Endodermal cell (in vitro differentiated cells): Measurements from ENCODE around the gene ETNK1. TPM values are rescaled to one million over a fixed set of nuclear protein-coding genes. Genes with fewer than 3 reads are reported as not detected.

ENCODE experiments used
- DNase-seq: peaks from one replicate; pipeline ENCODE4 v3.0.0-alpha.2; 2017
- H3K27ac ChIP-seq: 2 replicates; pipeline ENCODE4 v1.5.1; 2013; ENCODE audit warnings: mild to moderate bottlenecking, low read depth, low read length, moderate library complexity
- H3K27me3 ChIP-seq: 2 replicates; pipeline ENCODE4 v1.6.1; 2013; ENCODE audit warnings: mild to moderate bottlenecking, low read length, moderate library complexity; ENCODE audit not compliant: insufficient read depth, control insufficient read depth, poor library complexity, severe bottlenecking
- H3K36me3 ChIP-seq: 2 replicates; pipeline ENCODE4 v1.7.0; 2013; ENCODE audit warnings: mild to moderate bottlenecking, low read length, moderate library complexity; ENCODE audit not compliant: control insufficient read depth, insufficient read depth
- H3K4me1 ChIP-seq: one replicate; pipeline ENCODE4 v1.7.0; 2013; ENCODE audit warnings: low read length; ENCODE audit not compliant: control insufficient read depth, insufficient read depth
- H3K4me3 ChIP-seq: 2 replicates; pipeline ENCODE4 v1.5.1; 2013; ENCODE audit warnings: mild to moderate bottlenecking, low read length, moderate library complexity
- H3K9ac ChIP-seq: 2 replicates; pipeline ENCODE4 v1.6.1; 2013; ENCODE audit warnings: mild to moderate bottlenecking, low read length, moderate library complexity; ENCODE audit not compliant: poor library complexity, severe bottlenecking; ENCODE audit errors: extremely low read depth
- H3K9me3 ChIP-seq: 2 replicates; pipeline ENCODE4 v1.6.1; 2013; ENCODE audit warnings: mild to moderate bottlenecking, low read length, moderate library complexity; ENCODE audit not compliant: control insufficient read depth
- H3K27ac Mint-ChIP-seq: 2 replicates; pipeline ENCODE4 v1.8.0; 2020; ENCODE audit warnings: mixed read lengths
- H3K27me3 Mint-ChIP-seq: 2 replicates; pipeline ENCODE4 v1.8.0; 2021; ENCODE audit warnings: mild to moderate bottlenecking, mixed read lengths; ENCODE audit not compliant: insufficient read depth
- H3K36me3 Mint-ChIP-seq: 2 replicates; pipeline ENCODE4 v1.8.0; 2020; ENCODE audit warnings: low read depth, mixed read lengths
- H3K4me1 Mint-ChIP-seq: 2 replicates; pipeline ENCODE4 v1.8.0; 2020; ENCODE audit warnings: mixed read lengths
- H3K4me3 Mint-ChIP-seq: 2 replicates; pipeline ENCODE4 v1.8.0; 2020; ENCODE audit warnings: mild to moderate bottlenecking, moderate library complexity, mixed read lengths
- H3K9me3 Mint-ChIP-seq: 2 replicates; pipeline ENCODE4 v1.8.0; 2020; ENCODE audit warnings: mild to moderate bottlenecking, mixed read lengths
- WGBS, 2 experiments: methylation state at CpG; one replicate each; pipeline versions ENCODE4 v1.1.5 to v1.1.7; 2013; ENCODE audit warnings: missing lambda C conversion rate in 2 of 2, mixed read lengths in 1 of 2; ENCODE audit not compliant: insufficient coverage in 1 of 2, insufficient read length in 1 of 2; 5-methylcytosine and 5-hydroxymethylcytosine counted together
- total RNA-seq, 2 donors: library from RNA; stranded (reverse); fragmentation: NEBNext Ultra II Directional in 1 of 2; extraction: Animal tissue kit (Norgen Biotek cat#: 25700) in 1 of 2; gene quantifications; 2 replicates in 1 of 2; 3 replicates in 1 of 2; pipeline ENCODE4 v1.2.1, GENCODE V29; 2021
- TF ChIP-seq, protein P1 (sequence below): fragments of 200-600 bp; sonication (generic); conservative IDR thresholded peaks from 2 replicates; pipeline ENCODE4 v1.5.0; 2021; ENCODE audit warnings: antibody characterized with exemption, mild to moderate bottlenecking

ETNK1 gene
- total RNA-seq, 2 donors from 2014 or later = 84.9 to 187 TPM

DNA sequence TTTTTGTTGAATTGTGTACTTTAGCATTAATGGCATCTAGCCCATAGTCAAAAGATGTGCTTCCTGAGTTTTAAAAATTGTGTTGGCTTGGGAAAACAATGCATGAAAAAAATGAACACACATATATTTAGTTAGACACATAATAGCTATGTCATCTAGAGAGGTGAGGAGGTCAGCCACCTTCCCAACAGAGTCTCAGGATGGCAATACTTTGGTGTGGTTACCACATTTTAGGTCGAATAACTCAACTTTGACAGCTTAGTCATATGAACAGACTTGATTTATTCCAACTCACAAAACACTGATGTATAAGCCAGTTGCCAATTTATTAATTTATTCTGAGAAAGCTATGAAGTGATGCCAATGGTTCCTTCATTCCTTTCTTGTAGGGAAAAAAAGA lies 114.0 kb downstream of the ETNK1 start:
- peaks cover 54% of the 10 kb centered on the region for H3K36me3 Mint-ChIP-seq
- H3K27ac Mint-ChIP-seq = no peak overlapping the region
- no peak overlapping the region for H3K4me3 Mint-ChIP-seq
- no peak for DNase-seq
- WGBS, 2 experiments = 92 to 100% methylated on average over 1 of the region's 1 CpG
- H3K9ac ChIP-seq = no peak overlapping the region
- H3K4me3 ChIP-seq = no peak overlapping the region
- H3K27me3 ChIP-seq = no peaks in the 10 kb centered on the region
- H3K36me3 ChIP-seq = peaks cover 70% of the 10 kb centered on the region
- H3K4me1 ChIP-seq = no peaks in the 10 kb centered on the region
- H3K9me3 Mint-ChIP-seq = no peaks in the 10 kb centered on the region
- H3K27me3 Mint-ChIP-seq = no peaks in the 10 kb centered on the region
- TF ChIP-seq, protein P1, sequence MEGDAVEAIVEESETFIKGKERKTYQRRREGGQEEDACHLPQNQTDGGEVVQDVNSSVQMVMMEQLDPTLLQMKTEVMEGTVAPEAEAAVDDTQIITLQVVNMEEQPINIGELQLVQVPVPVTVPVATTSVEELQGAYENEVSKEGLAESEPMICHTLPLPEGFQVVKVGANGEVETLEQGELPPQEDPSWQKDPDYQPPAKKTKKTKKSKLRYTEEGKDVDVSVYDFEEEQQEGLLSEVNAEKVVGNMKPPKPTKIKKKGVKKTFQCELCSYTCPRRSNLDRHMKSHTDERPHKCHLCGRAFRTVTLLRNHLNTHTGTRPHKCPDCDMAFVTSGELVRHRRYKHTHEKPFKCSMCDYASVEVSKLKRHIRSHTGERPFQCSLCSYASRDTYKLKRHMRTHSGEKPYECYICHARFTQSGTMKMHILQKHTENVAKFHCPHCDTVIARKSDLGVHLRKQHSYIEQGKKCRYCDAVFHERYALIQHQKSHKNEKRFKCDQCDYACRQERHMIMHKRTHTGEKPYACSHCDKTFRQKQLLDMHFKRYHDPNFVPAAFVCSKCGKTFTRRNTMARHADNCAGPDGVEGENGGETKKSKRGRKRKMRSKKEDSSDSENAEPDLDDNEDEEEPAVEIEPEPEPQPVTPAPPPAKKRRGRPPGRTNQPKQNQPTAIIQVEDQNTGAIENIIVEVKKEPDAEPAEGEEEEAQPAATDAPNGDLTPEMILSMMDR = no peak
- no peaks in the 10 kb centered on the region for H3K9me3 ChIP-seq
- H3K27ac ChIP-seq = no peak overlapping the region
- peaks cover 22% of the 10 kb centered on the region for H3K4me1 Mint-ChIP-seq

Other genes starting within 250 kb of the ETNK1 start
- gene C2CD5, start 80.6 kb upstream of the ETNK1 start, total RNA-seq = 10 to 100 TPM; 29.2 to 59.8 TPM